Nephron (organoid): Measurements from ENCODE around the gene DDIAS.

Experiments
- H3K27ac Mint-ChIP-seq, 3 experiments: 2 replicates each; pipeline ENCODE4 v1.8.0; 2020; ENCODE audit warnings: mixed read lengths in 3 of 3, mild to moderate bottlenecking in 2 of 3, moderate library complexity in 1 of 3
- H3K27me3 Mint-ChIP-seq: 2 replicates; pipeline ENCODE4 v1.8.0; 2021; ENCODE audit warnings: low read depth, mild to moderate bottlenecking, moderate library complexity, mixed read lengths
- H3K36me3 Mint-ChIP-seq: 2 replicates; pipeline ENCODE4 v1.8.0; 2020; ENCODE audit warnings: low read depth, mixed read lengths
- H3K4me1 Mint-ChIP-seq: 2 replicates; pipeline ENCODE4 v1.8.0; 2020; ENCODE audit warnings: mixed read lengths
- H3K4me3 Mint-ChIP-seq, 3 experiments: 2 replicates each; pipeline ENCODE4 v1.8.0; 2020; ENCODE audit warnings: mild to moderate bottlenecking in 3 of 3, mixed read lengths in 3 of 3, moderate library complexity in 2 of 3
- H3K9me3 Mint-ChIP-seq: 2 replicates; pipeline ENCODE4 v1.8.0; 2020; ENCODE audit warnings: mixed read lengths
- CTCF ChIP-seq, 3 experiments: fragments of 200-600 bp; sonication (generic); IDR thresholded peaks; one replicate each; pipeline ENCODE4 v1.5.0; 2021; ENCODE audit warnings: antibody characterized with exemption in 3 of 3; ENCODE audit not compliant: unreplicated experiment in 3 of 3

Gene DDIAS

GRCh38 chr11:82929121-82929520 lies 27.6 kb downstream of the DDIAS start:
- Mint-ChIP-seq H3K27me3 (no peaks in the 10 kb centered on the region), H3K9me3 (no peaks in the 10 kb centered on the region), H3K36me3 (no peaks in the 10 kb centered on the region), H3K4me3 (no peak overlapping the region), H3K4me1 (no peaks in the 10 kb centered on the region), H3K27ac (no peak overlapping the region)
- TF ChIP-seq CTCF (IDR thresholded peaks at IDR 0.05; ENCODE audit: unreplicated experiment in 3 of 3): no peak

- no peak overlapping the region for H3K27ac Mint-ChIP-seq
- H3K36me3 Mint-ChIP-seq: no peaks in the 10 kb centered on the region
- no peak overlapping the region for H3K4me3 Mint-ChIP-seq
- no peaks in the 10 kb centered on the region for H3K9me3 Mint-ChIP-seq
- H3K27me3 Mint-ChIP-seq: no peaks in the 10 kb centered on the region
- no peaks in the 10 kb centered on the region for H3K4me1 Mint-ChIP-seq
- no peak for TF ChIP-seq CTCF (IDR thresholded peaks at IDR 0.05; ENCODE audit: unreplicated experiment in 3 of 3)
Observed at GRCh38 chr11:82930229-82930628, 28.7 kb downstream of the DDIAS start.

GRCh38 chr11:82930734-82931133 lies 29.2 kb downstream of the DDIAS start:
- TF ChIP-seq CTCF (IDR thresholded peaks at IDR 0.05; ENCODE audit: unreplicated experiment in 3 of 3): no peak
- H3K27ac Mint-ChIP-seq: no peak overlapping the region
- no peaks in the 10 kb centered on the region for H3K4me1 Mint-ChIP-seq
- H3K4me3 Mint-ChIP-seq: no peak overlapping the region
- no peaks in the 10 kb centered on the region for H3K9me3 Mint-ChIP-seq
- no peaks in the 10 kb centered on the region for H3K27me3 Mint-ChIP-seq
- H3K36me3 Mint-ChIP-seq: no peaks in the 10 kb centered on the region

- no peaks in the 10 kb centered on the region for H3K9me3 Mint-ChIP-seq
- no peak overlapping the region for H3K4me3 Mint-ChIP-seq
- TF ChIP-seq CTCF (IDR thresholded peaks at IDR 0.05; ENCODE audit: unreplicated experiment in 3 of 3): no peak
- no peaks in the 10 kb centered on the region for H3K36me3 Mint-ChIP-seq
- no peaks in the 10 kb centered on the region for H3K4me1 Mint-ChIP-seq
- H3K27me3 Mint-ChIP-seq: no peaks in the 10 kb centered on the region
- no peak overlapping the region for H3K27ac Mint-ChIP-seq
Observed at GRCh38 chr11:82932564-82932963, 31.0 kb downstream of the DDIAS start.

GRCh38 chr11:82936261-82936660 lies 34.7 kb downstream of the DDIAS start:
- no peak overlapping the region for H3K27ac Mint-ChIP-seq
- H3K9me3 Mint-ChIP-seq: peaks cover 4% of the 10 kb centered on the region
- H3K27me3 Mint-ChIP-seq: no peaks in the 10 kb centered on the region
- H3K4me1 Mint-ChIP-seq: no peaks in the 10 kb centered on the region
- no peak overlapping the region for H3K4me3 Mint-ChIP-seq
- no peaks in the 10 kb centered on the region for H3K36me3 Mint-ChIP-seq
- TF ChIP-seq CTCF (IDR thresholded peaks at IDR 0.05; ENCODE audit: unreplicated experiment in 3 of 3): no peak

- no peak overlapping the region for H3K27ac Mint-ChIP-seq
Observed at GRCh38 chr11:82937554-82937953, 36.0 kb downstream of the DDIAS start.

More at GRCh38 chr11:82937554-82937953, 36.0 kb downstream of the DDIAS start:
- no peaks in the 10 kb centered on the region for H3K4me1 Mint-ChIP-seq
- H3K4me3 Mint-ChIP-seq: no peak overlapping the region
- peaks cover 4% of the 10 kb centered on the region for H3K9me3 Mint-ChIP-seq
- no peaks in the 10 kb centered on the region for H3K36me3 Mint-ChIP-seq
- TF ChIP-seq CTCF (IDR thresholded peaks at IDR 0.05; ENCODE audit: unreplicated experiment in 3 of 3): no peak
- H3K27me3 Mint-ChIP-seq: no peaks in the 10 kb centered on the region
